Measurements from ENCODE around the gene TWF2. TPM values are rescaled to one million over a fixed set of nuclear protein-coding genes. Genes with fewer than 3 reads are reported as not detected.

Gene TWF2
- total RNA-seq, 1 experiment from 2014 or later: 44.8 TPM

DNA sequence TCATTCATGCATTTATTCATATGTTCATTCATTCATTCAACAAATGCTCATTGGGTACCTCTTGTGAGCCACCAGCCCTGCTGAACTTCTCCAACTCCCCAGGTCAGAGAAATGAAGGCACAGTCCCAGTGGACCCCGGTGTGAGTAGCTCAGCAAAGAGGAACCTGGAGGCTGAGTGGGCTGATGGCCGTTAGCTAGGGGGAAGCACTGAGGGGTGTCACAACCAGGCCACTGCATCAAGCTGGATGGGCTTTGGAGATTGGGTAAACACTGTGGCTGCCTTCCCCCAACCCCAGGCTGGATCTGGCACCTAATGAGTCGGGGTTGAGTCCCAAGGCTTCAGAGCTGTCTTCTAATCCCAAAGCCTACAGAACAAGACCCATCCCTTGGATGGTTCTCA is 53.1 kb downstream of the TWF2 start:
- Histone ChIP-seq H3K4me1 (ENCODE audit: insufficient read depth, low read length) (no peaks in the 10 kb centered on the region), H3K9ac (ENCODE audit: extremely low read depth, insufficient read length, low read length) (no peak overlapping the region), H3K4me2 (ENCODE audit: insufficient read depth, insufficient read length, low read length) (no peak overlapping the region), H4K91ac (ENCODE audit: insufficient read length, low read depth, low read length) (no peak overlapping the region), H3T11ph (ENCODE audit: low read length) (no peak overlapping the region), H3K23me2 (ENCODE audit: insufficient read length, low read depth, low read length, poor library complexity, severe bottlenecking) (no peaks in the 10 kb centered on the region), H2BK20ac (ENCODE audit: low read depth, low read length, poor library complexity, severe bottlenecking) (no peak overlapping the region), H3K79me2 (ENCODE audit: insufficient read depth, low read length) (no peaks in the 10 kb centered on the region), H3K14ac (ENCODE audit: insufficient read depth, low read length) (no peak overlapping the region), H4K5ac (ENCODE audit: insufficient read length, low read depth, low read length) (no peak overlapping the region), H3K4ac (ENCODE audit: low read depth, low read length) (no peak overlapping the region), H2BK15ac (ENCODE audit: low read depth, low read length) (no peak overlapping the region), H3K27me3 (ENCODE audit: insufficient read depth, low read length) (no peaks in the 10 kb centered on the region), H2BK12ac (ENCODE audit: insufficient read length, low read depth, low read length) (no peak overlapping the region), H4K8ac (replicated peaks; ENCODE audit: insufficient read length, low read depth, low read length) (no peak overlapping the region), H3K56ac (ENCODE audit: insufficient read length, low read depth, low read length) (no peak overlapping the region), H3K79me1 (ENCODE audit: insufficient read depth, low read depth, low read length, poor library complexity, severe bottlenecking) (no peaks in the 10 kb centered on the region), H2AK5ac (ENCODE audit: insufficient read length, low read length) (no peak overlapping the region), H2BK5ac (ENCODE audit: insufficient read length, low read length) (no peak overlapping the region), H3K23ac (ENCODE audit: insufficient read length, low read depth, low read length) (no peak overlapping the region), H2BK120ac (ENCODE audit: low read depth, low read length, poor library complexity, severe bottlenecking) (no peak overlapping the region), H2AFZ (ENCODE audit: low read length) (no peak overlapping the region), H3K18ac (ENCODE audit: insufficient read length, low read depth, low read length) (no peak overlapping the region), H4K20me1 (ENCODE audit: control insufficient read depth, insufficient read depth, insufficient read length) (no peaks in the 10 kb centered on the region), H3K9me3 (ENCODE audit: control insufficient read depth, low read depth, low read length) (no peaks in the 10 kb centered on the region), H3K27ac (ENCODE audit: insufficient read length, low read depth, low read length) (no peak overlapping the region)
- TF ChIP-seq, protein P1, sequence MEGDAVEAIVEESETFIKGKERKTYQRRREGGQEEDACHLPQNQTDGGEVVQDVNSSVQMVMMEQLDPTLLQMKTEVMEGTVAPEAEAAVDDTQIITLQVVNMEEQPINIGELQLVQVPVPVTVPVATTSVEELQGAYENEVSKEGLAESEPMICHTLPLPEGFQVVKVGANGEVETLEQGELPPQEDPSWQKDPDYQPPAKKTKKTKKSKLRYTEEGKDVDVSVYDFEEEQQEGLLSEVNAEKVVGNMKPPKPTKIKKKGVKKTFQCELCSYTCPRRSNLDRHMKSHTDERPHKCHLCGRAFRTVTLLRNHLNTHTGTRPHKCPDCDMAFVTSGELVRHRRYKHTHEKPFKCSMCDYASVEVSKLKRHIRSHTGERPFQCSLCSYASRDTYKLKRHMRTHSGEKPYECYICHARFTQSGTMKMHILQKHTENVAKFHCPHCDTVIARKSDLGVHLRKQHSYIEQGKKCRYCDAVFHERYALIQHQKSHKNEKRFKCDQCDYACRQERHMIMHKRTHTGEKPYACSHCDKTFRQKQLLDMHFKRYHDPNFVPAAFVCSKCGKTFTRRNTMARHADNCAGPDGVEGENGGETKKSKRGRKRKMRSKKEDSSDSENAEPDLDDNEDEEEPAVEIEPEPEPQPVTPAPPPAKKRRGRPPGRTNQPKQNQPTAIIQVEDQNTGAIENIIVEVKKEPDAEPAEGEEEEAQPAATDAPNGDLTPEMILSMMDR (conservative IDR thresholded peaks at IDR 0.05): no peak
- Mint-ChIP-seq H3K36me3 (ENCODE audit: insufficient read depth in 1 of 3, low read depth in 3 of 3) (no peaks in the 10 kb centered on the region), H3K27ac (no peak overlapping the region; a peak in 1 of 7 replicates), H3K9me3 (no peaks in the 10 kb centered on the region), H3K4me1 (peaks cover 11 to 12% of the 10 kb centered on the region in 2 experiments), H3K4me3 (no peak overlapping the region), H3K27me3 (ENCODE audit: low read depth) (peaks cover 6% of the 10 kb centered on the region)
- no peak for DNase-seq
- no CpG with 5 or more reads among the region's 3 CpGs for WGBS (ENCODE audit: extremely low coverage, insufficient read length, low lambda C conversion rate)
